GM19397 (cell line): Measurements from ENCODE around the gene GRAMD1A.
"Not testable (repeated sequence)": the region's sequence is repeated elsewhere in the genome, so short reads cannot be mapped to it uniquely, and the experiment has no call there.

ENCODE experiments used
- ATAC-seq: cut with Tn5 transposase; IDR thresholded peaks from one replicate; pipeline ENCODE4 v1.9.1; 2021; ENCODE audit warnings: mild to moderate bottlenecking, moderate library complexity; ENCODE audit not compliant: unreplicated experiment

Gene GRAMD1A

GRCh38 chr19:35000647-35001501 is 751 bp downstream of the GRAMD1A start:
- peak; percentile 22 for ATAC-seq

GRCh38 chr19:35002037-35002535 is 2.0 kb downstream of the GRAMD1A start:
- no peak for ATAC-seq

- no peak for ATAC-seq
Measured at GRCh38 chr19:35004517-35005255, 4.6 kb downstream of the GRAMD1A start.

GRCh38 chr19:35005256-35005977 is 5.3 kb downstream of the GRAMD1A start:
- ATAC-seq = no peak

- ATAC-seq = not testable (repeated sequence)
Measured at GRCh38 chr19:35006007-35006341, 5.9 kb downstream of the GRAMD1A start.

GRCh38 chr19:35006342-35006998 is 6.3 kb downstream of the GRAMD1A start:
- ATAC-seq = no peak

GRCh38 chr19:35006999-35007365 is 6.9 kb downstream of the GRAMD1A start:
- ATAC-seq = no peak

- ATAC-seq = not testable (repeated sequence)
Measured at GRCh38 chr19:35007427-35007826, 7.3 kb downstream of the GRAMD1A start.

GRCh38 chr19:35008891-35009341 is 8.8 kb downstream of the GRAMD1A start:
- no peak for ATAC-seq

GRCh38 chr19:35009424-35010415 is 9.6 kb downstream of the GRAMD1A start:
- no peak for ATAC-seq

- no peak for ATAC-seq
Measured at GRCh38 chr19:35011091-35011689, 11.1 kb downstream of the GRAMD1A start.

GRCh38 chr19:35011737-35012682 is 11.9 kb downstream of the GRAMD1A start:
- ATAC-seq = no peak

- ATAC-seq = peak; percentile 65
Measured at GRCh38 chr19:35013041-35013819, 13.1 kb downstream of the GRAMD1A start.

- ATAC-seq = no peak
Measured at GRCh38 chr19:35013820-35014754, 14.0 kb downstream of the GRAMD1A start.

GRCh38 chr19:35014774-35015173 is 14.7 kb downstream of the GRAMD1A start:
- not testable (repeated sequence) for ATAC-seq

GRCh38 chr19:35015270-35015953 is 15.3 kb downstream of the GRAMD1A start:
- no peak for ATAC-seq
